Measurements from ENCODE around the gene P2RX4. TPM values are rescaled to one million over a fixed set of nuclear protein-coding genes. Genes with fewer than 3 reads are reported as not detected.

P2RX4 gene
- total RNA-seq, 1 experiment from 2014 or later: 21.0 TPM

DNA sequence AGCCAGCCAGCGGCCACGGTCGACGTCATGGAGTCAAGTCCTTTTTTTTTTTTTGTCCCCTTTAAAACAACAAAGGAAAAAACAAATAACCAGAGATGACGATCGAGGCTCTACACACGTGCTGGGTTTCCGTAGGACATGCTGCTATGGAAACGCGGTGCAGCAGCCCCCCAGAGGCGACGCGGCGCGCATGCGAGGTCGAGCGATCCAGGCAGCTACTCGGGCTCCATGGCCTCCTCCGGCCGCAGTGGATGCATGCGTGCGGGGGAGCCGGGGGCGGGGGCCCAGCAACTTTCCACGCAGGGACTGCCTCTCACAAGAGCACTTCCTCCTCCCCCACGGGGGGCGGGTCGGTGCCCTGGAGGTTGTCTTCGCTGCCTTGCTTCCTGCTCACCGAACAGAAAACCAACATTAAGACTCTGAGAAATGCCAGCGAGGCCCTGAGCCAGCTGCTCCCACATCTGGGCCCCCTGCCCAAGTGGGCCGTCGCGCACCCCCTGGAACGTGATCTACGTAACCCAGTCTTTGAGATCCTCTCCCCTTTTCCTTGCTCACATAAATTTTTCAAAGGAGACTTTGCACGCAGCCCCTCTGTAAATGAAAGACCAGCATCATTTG, 30.7 kb downstream of the P2RX4 start:
- DNase-seq: no peak
- Histone ChIP-seq H3F3A (ENCODE audit: insufficient read depth, low read depth) (peaks cover 8% of the 10 kb centered on the region), H3K27me3 (ENCODE audit: insufficient read depth, low read depth) (no peaks in the 10 kb centered on the region), H3K4me3 (no peak overlapping the region), H3K27ac (no peak overlapping the region), H3K4me1 (replicated peaks; ENCODE audit: insufficient read depth) (no peaks in the 10 kb centered on the region), H3K79me2 (ENCODE audit: low read depth) (no peaks in the 10 kb centered on the region), H3K9me2 (ENCODE audit: insufficient read depth) (no peaks in the 10 kb centered on the region), H3K4me2 (no peak overlapping the region), H2AFZ (no peak overlapping the region), H4K20me1 (ENCODE audit: insufficient read depth) (no peaks in the 10 kb centered on the region), H3K9me3 (ENCODE audit: insufficient read depth, low read depth) (no peaks in the 10 kb centered on the region), H3K36me3 (ENCODE audit: low read depth) (no peaks in the 10 kb centered on the region)
- CTCF ChIA-PET: no interaction called here
- intact Hi-C loops (cut with micrococcal nuclease; ENCODE audit: unreplicated experiment): no loop called here
- no peak for TF ChIP-seq EZH2 (IDR thresholded peaks at IDR 0.05; ENCODE audit: low read depth)
- TF ChIP-seq, protein P1, sequence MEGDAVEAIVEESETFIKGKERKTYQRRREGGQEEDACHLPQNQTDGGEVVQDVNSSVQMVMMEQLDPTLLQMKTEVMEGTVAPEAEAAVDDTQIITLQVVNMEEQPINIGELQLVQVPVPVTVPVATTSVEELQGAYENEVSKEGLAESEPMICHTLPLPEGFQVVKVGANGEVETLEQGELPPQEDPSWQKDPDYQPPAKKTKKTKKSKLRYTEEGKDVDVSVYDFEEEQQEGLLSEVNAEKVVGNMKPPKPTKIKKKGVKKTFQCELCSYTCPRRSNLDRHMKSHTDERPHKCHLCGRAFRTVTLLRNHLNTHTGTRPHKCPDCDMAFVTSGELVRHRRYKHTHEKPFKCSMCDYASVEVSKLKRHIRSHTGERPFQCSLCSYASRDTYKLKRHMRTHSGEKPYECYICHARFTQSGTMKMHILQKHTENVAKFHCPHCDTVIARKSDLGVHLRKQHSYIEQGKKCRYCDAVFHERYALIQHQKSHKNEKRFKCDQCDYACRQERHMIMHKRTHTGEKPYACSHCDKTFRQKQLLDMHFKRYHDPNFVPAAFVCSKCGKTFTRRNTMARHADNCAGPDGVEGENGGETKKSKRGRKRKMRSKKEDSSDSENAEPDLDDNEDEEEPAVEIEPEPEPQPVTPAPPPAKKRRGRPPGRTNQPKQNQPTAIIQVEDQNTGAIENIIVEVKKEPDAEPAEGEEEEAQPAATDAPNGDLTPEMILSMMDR (conservative IDR thresholded peaks at IDR 0.05): no peak
- POLR2A ChIA-PET (ENCODE audit: unreplicated experiment): no interaction called here
- BruUV-seq (replicated peaks): no TSS peak

DNA sequence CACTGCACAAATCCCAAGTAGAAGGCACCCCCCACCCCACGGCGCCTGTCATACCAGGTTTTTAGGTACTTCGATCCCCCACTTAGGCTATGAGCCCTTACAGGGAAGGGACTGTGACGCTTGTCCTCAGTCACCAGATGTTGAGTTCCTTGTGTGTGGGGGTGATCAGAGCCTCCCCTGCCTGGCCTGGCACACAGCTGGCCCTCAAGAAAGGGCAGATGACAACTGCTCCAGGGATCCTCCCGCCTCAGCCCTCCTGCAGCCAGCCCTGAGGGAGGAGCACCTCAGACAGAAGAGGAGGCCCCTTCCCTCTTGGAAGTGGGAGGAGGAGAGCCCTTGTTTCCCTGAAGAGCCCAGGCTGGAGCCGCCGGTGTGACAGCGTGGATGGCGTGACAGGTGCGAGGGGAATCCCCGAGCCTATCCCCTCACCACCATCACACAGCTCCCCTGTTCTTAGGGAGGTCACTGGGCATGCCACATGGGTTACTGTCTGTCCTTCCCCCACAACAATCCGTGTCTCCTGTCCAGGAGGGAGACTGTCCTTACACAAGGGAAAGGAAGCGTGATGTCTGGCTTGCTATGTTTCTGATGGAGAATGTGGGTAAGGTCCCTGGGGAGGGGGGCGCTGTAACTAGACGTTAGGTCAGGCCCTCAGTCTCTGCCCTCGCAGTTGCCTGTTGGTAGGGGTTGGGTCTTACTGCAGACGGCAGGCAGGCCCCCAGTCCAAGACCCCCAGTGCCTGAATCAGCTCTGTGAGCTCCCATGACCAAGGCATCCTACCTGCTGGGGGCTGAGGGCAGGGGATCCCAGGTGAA, 31.4 kb downstream of the P2RX4 start:
- intact Hi-C loops (cut with micrococcal nuclease; ENCODE audit: unreplicated experiment): no loop called here
- no peak overlapping the region for H3K4me3 ChIP-seq
- no peaks in the 10 kb centered on the region for H3K9me2 ChIP-seq (ENCODE audit: insufficient read depth)
- ChIA-PET CTCF (no interaction called here), POLR2A (ENCODE audit: unreplicated experiment) (no interaction called here)
- H3K27me3 ChIP-seq (ENCODE audit: insufficient read depth, low read depth): no peaks in the 10 kb centered on the region
- no TSS peak for BruUV-seq (replicated peaks)
- H3K9me3 ChIP-seq (ENCODE audit: insufficient read depth, low read depth): no peaks in the 10 kb centered on the region
- DNase-seq: no peak
- H3K4me1 ChIP-seq (replicated peaks; ENCODE audit: insufficient read depth): no peaks in the 10 kb centered on the region
- no peak overlapping the region for H3K4me2 ChIP-seq
- no peak overlapping the region for H2AFZ ChIP-seq
- H3K36me3 ChIP-seq (ENCODE audit: low read depth): no peaks in the 10 kb centered on the region
- no peak overlapping the region for H3K27ac ChIP-seq
- peaks cover 8% of the 10 kb centered on the region for H3F3A ChIP-seq (ENCODE audit: insufficient read depth, low read depth)
- TF ChIP-seq, protein P1 (conservative IDR thresholded peaks at IDR 0.05): no peak
- TF ChIP-seq EZH2 (IDR thresholded peaks at IDR 0.05; ENCODE audit: low read depth): no peak
- H3K79me2 ChIP-seq (ENCODE audit: low read depth): no peaks in the 10 kb centered on the region
- no peaks in the 10 kb centered on the region for H4K20me1 ChIP-seq (ENCODE audit: insufficient read depth)

DNA sequence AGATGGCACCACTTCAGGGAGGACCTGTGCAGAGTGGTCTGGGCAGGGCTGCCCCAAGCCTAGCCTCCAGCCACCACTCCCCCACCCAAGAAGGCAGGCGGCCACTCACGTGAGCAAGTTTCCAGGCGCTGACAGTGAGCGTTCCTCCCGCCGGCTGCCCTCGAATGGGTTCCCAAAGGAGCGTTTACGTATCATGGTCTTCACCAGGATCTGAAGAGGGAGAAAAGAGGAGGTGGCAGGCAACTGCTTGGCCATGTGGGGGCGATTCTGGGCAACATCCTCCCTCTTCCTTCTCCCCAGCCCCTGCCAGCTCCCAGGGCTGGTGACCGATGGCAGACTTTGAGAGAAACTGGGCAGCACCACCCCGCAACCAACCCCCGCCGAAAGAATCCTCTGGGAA, 35.1 kb downstream of the P2RX4 start:
- DNase-seq: no peak
- CTCF ChIA-PET: no interaction called here
- Histone ChIP-seq H3K4me2 (no peak overlapping the region), H3F3A (ENCODE audit: insufficient read depth, low read depth) (peaks cover 4% of the 10 kb centered on the region; the same call in 1 of the 2 replicates), H3K79me2 (ENCODE audit: low read depth) (no peaks in the 10 kb centered on the region), H3K27ac (no peak overlapping the region), H2AFZ (no peak overlapping the region), H3K9me3 (ENCODE audit: insufficient read depth, low read depth) (no peaks in the 10 kb centered on the region), H3K4me1 (replicated peaks; ENCODE audit: insufficient read depth) (no peaks in the 10 kb centered on the region), H3K4me3 (no peak overlapping the region), H4K20me1 (ENCODE audit: insufficient read depth) (no peaks in the 10 kb centered on the region), H3K36me3 (ENCODE audit: low read depth) (no peaks in the 10 kb centered on the region), H3K9me2 (ENCODE audit: insufficient read depth) (no peaks in the 10 kb centered on the region), H3K27me3 (ENCODE audit: insufficient read depth, low read depth) (no peaks in the 10 kb centered on the region)
- BruUV-seq (replicated peaks): no TSS peak
- intact Hi-C loops (cut with micrococcal nuclease; ENCODE audit: unreplicated experiment): no loop called here
- TF ChIP-seq EZH2 (IDR thresholded peaks at IDR 0.05; ENCODE audit: low read depth): no peak
- TF ChIP-seq, protein P1 (conservative IDR thresholded peaks at IDR 0.05): no peak
- POLR2A ChIA-PET (ENCODE audit: unreplicated experiment): no interaction called here

Measured in PC-9 (cell line).